GM21447 (cell line): ENCODE data around the gene CASP9.
"Not testable (repeated sequence)": the region's sequence is repeated elsewhere in the genome, so short reads cannot be mapped to it uniquely, and the experiment has no call there.

ENCODE experiments used
- ATAC-seq: cut with Tn5 transposase; IDR thresholded peaks from one replicate; pipeline ENCODE4 v1.9.1; 2021; ENCODE audit not compliant: unreplicated experiment

Gene CASP9

GRCh38 chr1:15471723-15472122, 52.3 kb downstream of the CASP9 start:
- not testable (repeated sequence) for ATAC-seq

DNA sequence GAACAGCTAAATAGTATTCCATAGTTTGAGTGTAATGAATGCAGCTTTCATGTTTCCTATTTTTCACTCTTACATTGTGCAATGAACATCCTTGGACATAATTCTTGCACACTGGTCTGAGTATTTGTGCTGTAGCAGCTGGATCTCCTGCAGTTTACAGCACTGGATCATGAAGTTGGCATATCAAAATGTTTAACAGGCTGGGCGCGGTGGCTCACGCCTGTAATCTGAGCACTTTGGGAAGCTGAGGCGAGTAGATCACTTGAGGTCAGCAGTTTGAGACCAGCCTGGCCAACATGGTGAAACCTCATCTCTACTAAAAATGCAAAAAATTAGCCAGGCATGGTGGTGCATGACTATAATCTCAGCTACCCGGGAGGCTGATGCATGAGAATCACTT, 52.9 kb downstream of the CASP9 start:
- not testable (repeated sequence) for ATAC-seq

DNA sequence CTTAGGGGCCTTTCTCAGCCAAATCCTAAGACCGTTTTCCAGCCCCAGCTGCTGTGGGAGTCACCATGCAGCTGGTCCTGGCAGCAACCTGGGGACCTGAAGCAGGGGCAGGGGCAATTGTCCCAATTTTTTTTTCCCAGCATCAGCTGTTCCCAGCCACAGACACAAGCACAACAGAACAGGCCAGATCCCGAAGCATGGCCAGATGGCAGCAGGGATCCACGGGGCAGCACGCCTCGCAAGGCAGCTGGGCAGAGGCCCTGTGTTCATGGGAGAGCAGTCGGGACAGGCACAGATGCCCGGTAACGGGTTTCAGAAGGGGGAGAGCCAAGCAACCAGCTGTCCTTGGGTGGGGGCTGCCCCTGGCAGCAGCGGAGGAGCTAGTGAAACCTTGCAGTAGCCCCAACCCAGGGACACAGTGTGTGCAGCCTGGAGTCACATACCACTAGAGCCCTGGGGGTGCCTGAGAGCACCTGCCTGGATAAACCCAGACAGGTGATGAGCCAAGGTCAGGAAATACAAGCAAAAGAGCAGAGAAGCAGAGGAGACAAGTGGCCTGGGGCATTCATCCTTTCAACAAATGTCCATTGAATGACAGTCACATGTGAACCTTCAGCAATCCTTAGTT, 54.1 kb downstream of the CASP9 start:
- ATAC-seq: not testable (repeated sequence)

DNA sequence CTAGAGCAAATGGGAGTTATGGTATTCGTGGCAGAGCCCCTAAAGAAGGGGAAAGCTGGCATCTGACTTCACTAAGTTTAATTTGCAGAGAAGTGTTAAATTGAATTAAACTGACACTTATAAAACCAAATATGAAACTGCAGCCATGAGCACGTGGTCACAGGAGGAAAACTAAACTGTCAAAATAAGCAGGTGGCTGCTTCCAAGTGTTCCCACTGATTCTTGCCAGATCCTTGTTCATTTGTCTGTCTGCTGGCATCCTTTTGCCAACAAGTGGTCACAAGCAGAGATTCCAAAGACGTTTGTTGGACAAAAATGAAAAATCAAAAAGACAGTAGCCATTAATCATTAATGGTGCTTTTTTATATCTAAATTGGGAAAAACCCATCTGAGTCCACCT, 54.7 kb downstream of the CASP9 start:
- ATAC-seq: no peak

GRCh38 chr1:15468145-15468544, 55.9 kb downstream of the CASP9 start:
- ATAC-seq: no peak

DNA sequence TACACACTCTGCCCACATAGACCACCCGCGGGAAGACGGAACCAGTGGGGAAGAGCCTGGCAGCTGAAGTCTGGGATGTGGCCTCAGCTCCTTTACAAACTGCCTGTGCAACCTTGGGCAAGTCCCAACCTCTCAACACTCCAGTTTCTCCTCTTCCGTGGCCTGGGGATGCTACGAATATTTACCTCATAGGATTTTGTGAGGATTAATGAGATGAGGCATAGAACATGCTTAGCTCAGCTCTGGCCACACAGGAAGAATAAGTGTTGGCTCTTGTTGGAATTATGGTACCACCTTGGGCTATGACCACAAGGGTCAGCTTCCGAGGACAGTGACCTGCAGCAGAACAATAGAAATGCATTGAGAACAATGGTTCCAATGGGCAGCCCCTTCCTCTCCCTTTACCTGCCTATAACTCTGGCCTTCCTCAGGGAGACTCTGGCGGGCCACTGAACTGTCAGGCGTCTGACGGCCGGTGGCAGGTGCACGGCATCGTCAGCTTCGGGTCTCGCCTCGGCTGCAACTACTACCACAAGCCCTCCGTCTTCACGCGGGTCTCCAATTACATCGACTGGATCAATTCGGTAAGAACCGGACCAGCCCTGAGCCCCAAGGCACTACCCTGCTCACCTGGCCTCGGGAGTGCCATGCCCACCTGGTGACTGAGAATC, 56.9 kb downstream of the CASP9 start:
- not testable (repeated sequence) for ATAC-seq

- ATAC-seq: no peak
These were observed 58.3 kb downstream of the CASP9 start for GRCh38 chr1:15465674-15466073.

DNA sequence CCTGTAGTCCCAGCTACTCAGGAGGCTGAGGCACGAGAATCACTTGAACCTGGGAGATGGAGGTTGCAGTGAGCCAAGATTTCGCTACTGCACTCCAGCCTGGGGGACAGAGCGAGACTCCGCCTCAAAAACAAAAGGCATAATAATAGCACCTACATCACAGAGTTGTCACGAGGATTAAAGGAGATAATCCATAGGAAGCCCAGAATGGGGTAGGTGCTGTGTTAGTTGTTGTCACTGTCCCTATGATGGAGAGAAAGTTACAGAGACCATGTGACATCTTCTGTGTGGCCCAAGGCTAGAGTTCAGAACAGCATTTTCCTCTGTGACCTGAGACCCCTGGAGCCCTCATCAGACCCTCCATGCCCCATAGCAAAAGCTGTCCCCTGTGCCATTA, 60.1 kb downstream of the CASP9 start:
- ATAC-seq: not testable (repeated sequence)

DNA sequence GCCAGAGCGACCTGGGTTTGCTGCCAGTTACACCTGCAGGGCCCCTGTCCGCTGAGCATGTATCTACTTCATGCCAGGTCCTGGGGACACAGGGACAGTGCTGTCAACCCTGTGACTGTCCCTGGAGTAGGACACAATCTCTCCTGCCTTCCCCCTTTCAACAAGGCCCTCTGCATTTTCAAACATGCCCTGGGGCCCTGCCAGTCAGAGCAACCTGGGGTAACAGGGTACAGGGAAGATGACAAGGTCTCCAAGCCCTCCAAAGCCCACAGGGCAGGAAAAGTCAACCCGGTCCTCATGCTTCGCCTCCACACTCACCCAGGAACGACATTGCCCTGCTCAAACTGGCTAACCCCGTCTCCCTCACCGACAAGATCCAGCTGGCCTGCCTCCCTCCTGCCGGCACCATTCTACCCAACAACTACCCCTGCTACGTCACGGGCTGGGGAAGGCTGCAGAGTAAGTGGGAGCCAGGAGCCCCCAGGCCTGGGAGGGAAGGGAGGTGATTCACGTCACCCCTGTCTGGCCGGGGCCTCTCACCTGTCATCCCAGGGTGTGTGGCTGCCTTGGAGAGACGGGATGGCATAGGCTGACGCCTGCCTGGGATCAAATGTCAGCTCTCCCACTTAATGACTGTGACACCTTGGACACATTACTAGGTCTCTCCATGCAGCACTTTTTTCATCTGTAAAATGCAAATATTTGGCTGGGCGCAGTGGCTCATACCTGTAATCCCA, 60.8 kb downstream of the CASP9 start:
- not testable (repeated sequence) for ATAC-seq

- ATAC-seq: no peak
These were observed 63.3 kb downstream of the CASP9 start for GRCh38 chr1:15460708-15461095.

GRCh38 chr1:15459771-15460707, 64.0 kb downstream of the CASP9 start:
- ATAC-seq: no peak

GRCh38 chr1:15458388-15458787, 65.6 kb downstream of the CASP9 start:
- ATAC-seq: not testable (repeated sequence)

DNA sequence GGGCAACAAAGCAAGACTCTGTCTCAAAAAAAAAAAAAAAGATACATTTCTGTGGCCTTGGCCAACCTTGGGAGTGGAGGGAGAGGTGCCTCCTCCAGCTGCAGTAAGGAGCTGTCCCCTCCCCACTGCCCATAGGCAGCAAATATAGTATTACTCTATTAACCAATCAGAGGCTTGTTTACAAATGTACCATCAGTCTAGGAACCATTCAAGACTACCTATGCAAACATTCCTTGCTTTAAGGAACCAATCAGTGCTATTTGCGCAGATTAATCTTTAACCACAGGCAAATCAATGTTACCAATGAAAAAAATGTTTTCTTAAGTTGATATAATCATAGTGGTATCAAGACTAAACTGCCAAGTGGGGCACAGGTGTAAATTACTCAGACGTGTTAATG, 66.4 kb downstream of the CASP9 start:
- no peak for ATAC-seq

GRCh38 chr1:15456313-15456954, 67.6 kb downstream of the CASP9 start, which contains the start of gene CELA2A:
TSS of gene CELA2A (plus strand) at chr1:15456732. CDS start at chr1:15456754, 22 bp downstream.
- ATAC-seq: no peak

GRCh38 chr1:15455522-15455921, 68.5 kb downstream of the CASP9 start:
- ATAC-seq: no peak

DNA sequence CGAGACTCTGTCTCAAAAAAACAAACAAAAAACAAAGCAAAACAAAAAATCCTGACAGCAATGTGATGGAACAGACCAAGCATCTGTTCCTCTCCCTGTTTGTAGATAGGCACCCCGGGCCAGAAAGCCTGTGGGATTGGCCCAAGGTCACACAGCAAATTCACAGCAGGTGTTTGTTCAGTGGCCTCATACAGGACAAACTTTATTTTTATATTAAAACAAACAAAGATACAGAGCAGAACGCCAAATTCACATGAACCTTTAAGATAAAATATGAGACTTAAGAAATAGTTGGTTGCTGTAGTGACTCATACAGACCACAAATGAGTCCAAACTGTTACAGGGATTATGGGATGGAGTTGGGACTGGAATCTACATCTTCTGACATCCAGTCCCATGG, 69.8 kb downstream of the CASP9 start:
- no peak for ATAC-seq

- no peak for ATAC-seq
These were observed 70.3 kb downstream of the CASP9 start for GRCh38 chr1:15453734-15454133.

DNA sequence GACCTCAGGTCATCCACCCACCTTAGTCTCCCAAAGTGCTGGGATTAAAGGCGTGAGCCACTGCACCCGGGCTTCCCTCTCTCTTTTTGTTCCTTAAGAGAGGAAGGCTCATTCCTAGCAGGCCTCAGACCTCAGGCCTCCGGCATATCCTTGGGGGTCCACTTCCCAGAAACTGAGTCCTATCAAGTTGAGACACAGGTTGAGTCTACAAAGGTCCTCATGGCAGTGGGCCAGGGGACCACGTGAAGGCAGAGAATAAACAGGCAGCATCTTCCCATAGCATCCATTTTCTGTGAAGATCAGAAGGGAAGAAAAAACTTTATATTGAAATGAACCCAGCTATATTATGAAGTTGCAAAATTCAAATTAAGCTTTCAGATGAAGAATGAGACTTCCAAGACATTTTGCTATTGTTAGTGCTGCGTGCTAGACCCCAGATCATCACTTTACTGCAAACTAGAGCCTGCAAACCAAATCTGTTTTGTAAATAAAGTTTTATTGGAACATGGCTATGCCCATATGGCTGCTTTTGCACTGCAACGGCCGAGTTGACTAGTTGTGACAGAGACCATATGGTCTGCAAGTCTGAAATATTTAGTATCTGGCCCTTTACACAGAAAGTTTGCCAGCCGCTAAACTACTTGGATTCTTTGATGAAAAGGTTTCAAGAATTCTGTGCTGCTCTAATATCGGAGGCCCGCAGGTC, 71.0 kb downstream of the CASP9 start:
- ATAC-seq: no peak

GRCh38 chr1:15452216-15452615, 71.8 kb downstream of the CASP9 start:
- ATAC-seq: no peak
